NCI-H2171 treated with DMSO at 0.1 percent for 48 hours (cell line): Measurements from ENCODE around the gene UNC13C.
"Not testable (repeated sequence)": the region's sequence is repeated elsewhere in the genome, so short reads cannot be mapped to it uniquely, and the experiment has no call there.

ENCODE experiments used
- DNase-seq: peaks from one replicate; lab custom pipeline; 2025; lab: John Stamatoyannopoulos, UW

The UNC13C gene

GRCh38 chr15:54304321-54304720 lies 326.1 kb downstream of the UNC13C start:
- no peak for DNase-seq

GRCh38 chr15:54305138-54305537 lies 326.9 kb downstream of the UNC13C start:
- no peak for DNase-seq

GRCh38 chr15:54307252-54307902 lies 329.1 kb downstream of the UNC13C start:
- no peak for DNase-seq

GRCh38 chr15:54307926-54308325 lies 329.7 kb downstream of the UNC13C start:
- DNase-seq, result no peak

GRCh38 chr15:54312528-54312927 lies 334.3 kb downstream of the UNC13C start:
- DNase-seq, result no peak

- DNase-seq, result no peak
Observed at GRCh38 chr15:54321426-54321825, 343.2 kb downstream of the UNC13C start.

- no peak for DNase-seq
Observed at GRCh38 chr15:54322341-54322740, 344.1 kb downstream of the UNC13C start.

- DNase-seq, result no peak
Observed at GRCh38 chr15:54345301-54345700, 367.1 kb downstream of the UNC13C start.

- no peak for DNase-seq
Observed at GRCh38 chr15:54345827-54346226, 367.6 kb downstream of the UNC13C start.

- no peak for DNase-seq
Observed at GRCh38 chr15:54347082-54347827, 369.0 kb downstream of the UNC13C start.

GRCh38 chr15:54353726-54354125 lies 375.5 kb downstream of the UNC13C start:
- DNase-seq, result no peak

GRCh38 chr15:54354341-54354740 lies 376.1 kb downstream of the UNC13C start:
- DNase-seq, result no peak

- no peak for DNase-seq
Observed at GRCh38 chr15:54364961-54365360, 386.7 kb downstream of the UNC13C start.

GRCh38 chr15:54373332-54373731 lies 395.1 kb downstream of the UNC13C start:
- DNase-seq, result no peak

GRCh38 chr15:54374184-54374952 lies 396.1 kb downstream of the UNC13C start:
- no peak for DNase-seq

- no peak for DNase-seq
Observed at GRCh38 chr15:54387799-54388198, 409.6 kb downstream of the UNC13C start.

- DNase-seq, result no peak
Observed at GRCh38 chr15:54388746-54389145, 410.5 kb downstream of the UNC13C start.

- DNase-seq, result no peak
Observed at GRCh38 chr15:54410481-54410880, 432.2 kb downstream of the UNC13C start.

- no peak for DNase-seq
Observed at GRCh38 chr15:54424171-54424570, 445.9 kb downstream of the UNC13C start.

GRCh38 chr15:54428596-54428995 lies 450.4 kb downstream of the UNC13C start:
- DNase-seq, result no peak

GRCh38 chr15:54450288-54450687 lies 472.0 kb downstream of the UNC13C start:
- not testable (repeated sequence) for DNase-seq

GRCh38 chr15:54456413-54456812 lies 478.2 kb downstream of the UNC13C start:
- DNase-seq, result no peak

- DNase-seq, result no peak
Observed at GRCh38 chr15:54462511-54462913, 484.3 kb downstream of the UNC13C start.
